Gastroesophageal sphincter (tissue), 4 donors: ENCODE measurements around the gene HELZ2. TPM values are rescaled to one million over a fixed set of nuclear protein-coding genes. Genes with fewer than 3 reads are reported as not detected.

Experiments used
- ATAC-seq: fragments of 150-250 bp; one replicate; pipeline ENCODE4 v1.9.1; 2016; ENCODE audit warnings: mild to moderate bottlenecking, moderate library complexity
- H3K27ac ChIP-seq, 4 donors: fragments of 200-600 bp; sonication (generic) in 3 of 4; 1 replicate in 3 of 4; 2 replicates in 1 of 4; pipeline ENCODE4 v1.5.1; 2016 to 2019
- H3K27me3 ChIP-seq: fragments of 200-600 bp; sonication (generic); one replicate; pipeline ENCODE4 v1.5.1; 2019
- H3K36me3 ChIP-seq, 2 donors: fragments of 200-600 bp; sonication (generic); one replicate each; pipeline ENCODE4 v1.5.1; 2019; ENCODE audit warnings: control low read depth in 1 of 2
- H3K4me1 ChIP-seq, 3 donors: fragments of 200-600 bp; sonication (generic); 1 replicate in 2 of 3; 2 replicates in 1 of 3; pipeline ENCODE4 v1.5.1; 2016 to 2019; ENCODE audit warnings: control low read depth in 2 of 3
- H3K4me3 ChIP-seq, 2 donors: fragments of 200-600 bp; sonication (generic); one replicate each; pipeline ENCODE4 v1.5.1; 2019; ENCODE audit warnings: mild to moderate bottlenecking in 1 of 2, moderate library complexity in 1 of 2
- H3K9me3 ChIP-seq, 3 donors: fragments of 200-600 bp; sonication (generic); one replicate each; pipeline ENCODE4 v1.5.1; 2017 to 2019; ENCODE audit warnings: control low read depth in 2 of 3
- CTCF ChIP-seq, 4 experiments: fragments of 200-600 bp in 2 of 4; fragments of 450-650 bp in 2 of 4; sonication (generic) in 1 of 4; IDR thresholded peaks; one replicate each; pipeline ENCODE4 v1.5.1; 2017 to 2019; ENCODE audit warnings: antibody characterized with exemption in 4 of 4, mild to moderate bottlenecking in 2 of 4, moderate library complexity in 2 of 4
- EP300 ChIP-seq: sonication (generic); formaldehyde crosslinking; IDR thresholded peaks from one replicate; pipeline ENCODE4 v1.6.1; 2017; ENCODE audit warnings: antibody characterized with exemption, mild to moderate bottlenecking
- POLR2A ChIP-seq, 2 donors: fragments of 450-650 bp; IDR thresholded peaks; one replicate each; pipeline ENCODE4 v1.6.1; 2017; ENCODE audit warnings: antibody characterized with exemption in 2 of 2, mild to moderate bottlenecking in 2 of 2, moderate library complexity in 1 of 2
- POLR2AphosphoS5 ChIP-seq: sonication (generic); formaldehyde crosslinking; IDR thresholded peaks from one replicate; pipeline ENCODE4 v1.6.1; 2017; ENCODE audit warnings: antibody characterized with exemption
- WGBS, 2 donors: methylation state at CpG; one replicate each; pipeline ENCODE4 v1.1.5; 2018; ENCODE audit warnings: low coverage in 1 of 2; 5-methylcytosine and 5-hydroxymethylcytosine counted together
- total RNA-seq, 4 donors: library from RNA; depleted of rRNA; stranded (reverse); fragments of >200 nt; gene quantifications; one replicate each; pipeline ENCODE4 v1.1.0, GENCODE V29; 2016

HELZ2 gene
- total RNA-seq, 4 donors from 2014 or later: 14.2 to 22.2 (median 20.2) TPM

GRCh38 chr20:63591786-63592355, 17.8 kb upstream of the HELZ2 start:
- no peaks in the 10 kb centered on the region for H3K27me3 ChIP-seq
- no peak overlapping the region for H3K27ac ChIP-seq
- no peaks in the 10 kb centered on the region for H3K9me3 ChIP-seq
- H3K36me3 ChIP-seq: peaks cover 0 to 99% of the 10 kb centered on the region in 2 donors
- H3K4me1 ChIP-seq: peaks cover 0 to 6% (median 0%) of the 10 kb centered on the region in 3 donors
- WGBS, 2 donors: 100% methylated on average over 1 of the region's 28 CpGs; no CpG with 5 or more reads in 1 of the 2 donors
- H3K4me3 ChIP-seq: no peak overlapping the region
- ATAC-seq: no peak
- no peak for TF ChIP-seq EP300

GRCh38 chr20:63591147-63591533, 17.1 kb upstream of the HELZ2 start:
- Histone ChIP-seq H3K4me3 (no peak overlapping the region), H3K27me3 (no peaks in the 10 kb centered on the region), H3K4me1 (peaks cover 0 to 6% (median 0%) of the 10 kb centered on the region in 3 donors), H3K9me3 (no peaks in the 10 kb centered on the region), H3K27ac (no peak overlapping the region), H3K36me3 (peaks cover 0 to 95% of the 10 kb centered on the region in 2 donors)
- no peak for TF ChIP-seq CTCF (IDR thresholded peaks at IDR 0.05)
- TF ChIP-seq POLR2AphosphoS5: no peak
- no peak for TF ChIP-seq EP300
- no peak for TF ChIP-seq POLR2A (IDR thresholded peaks at IDR 0.05)
- no peak for ATAC-seq
- WGBS, 2 donors: 100% methylated on average over 4 of the region's 4 CpGs

GRCh38 chr20:63590218-63591146, 16.4 kb upstream of the HELZ2 start:
- peaks cover 0 to 88% of the 10 kb centered on the region in 2 donors for H3K36me3 ChIP-seq

DNA sequence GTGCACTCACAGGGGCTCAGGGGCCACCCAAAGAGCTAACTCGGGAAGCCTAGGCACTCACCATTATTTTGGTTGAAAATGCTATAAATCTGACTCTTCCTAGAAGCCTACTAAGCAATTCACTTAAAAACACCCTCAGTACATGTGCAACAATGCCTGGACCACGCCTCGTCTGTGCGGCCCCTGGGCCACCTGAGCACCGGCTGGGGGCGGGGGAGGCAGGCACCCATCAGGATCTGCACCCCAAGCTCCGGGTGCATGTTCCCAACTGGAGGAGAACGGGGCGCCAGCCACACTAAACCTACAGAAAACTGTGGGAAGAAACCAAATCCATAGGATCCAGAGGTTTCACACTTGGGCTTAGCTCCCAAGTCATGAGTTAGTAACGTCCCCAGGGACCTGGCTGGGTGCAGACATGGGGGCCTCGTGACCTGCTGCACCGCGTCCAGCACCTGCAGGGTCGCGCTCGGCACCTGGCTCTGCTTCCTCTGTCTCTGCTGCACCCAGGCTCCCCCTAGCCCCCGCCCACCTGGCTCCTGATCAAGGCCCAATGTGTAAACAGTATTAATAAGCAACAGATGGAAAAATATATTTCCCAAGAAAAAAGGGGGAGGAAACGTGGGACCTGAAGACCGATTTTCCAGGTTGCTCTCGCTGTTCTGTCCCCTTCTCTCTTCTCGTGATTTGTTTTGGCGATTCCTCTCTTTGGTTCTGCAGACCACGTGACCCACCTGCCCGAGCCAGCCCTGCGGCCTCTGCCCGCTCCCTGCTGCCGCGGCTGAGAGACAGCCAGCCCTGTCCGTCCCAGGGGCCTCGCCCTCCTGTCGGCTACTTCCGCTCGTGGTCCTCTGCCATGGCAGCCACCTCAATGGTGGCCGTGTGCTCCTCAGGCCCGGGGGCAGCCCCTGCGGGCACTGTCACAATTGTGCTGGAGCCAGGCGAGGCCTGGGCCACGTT, 15.5 kb upstream of the HELZ2 start:
- Histone ChIP-seq H3K27me3 (no peaks in the 10 kb centered on the region), H3K27ac (no peak overlapping the region), H3K36me3 (peaks cover 0 to 80% of the 10 kb centered on the region in 2 donors), H3K9me3 (no peaks in the 10 kb centered on the region), H3K4me3 (no peak overlapping the region), H3K4me1 (peaks cover 0 to 5% (median 0%) of the 10 kb centered on the region in 3 donors)
- TF ChIP-seq EP300 (no peak), POLR2A (IDR thresholded peaks at IDR 0.05) (no peak), POLR2AphosphoS5 (no peak), CTCF (IDR thresholded peaks at IDR 0.05) (no peak)
- ATAC-seq: no peak
- WGBS, 2 donors: 85 to 92% methylated on average over 12 to 17 of the region's 38 CpGs

More at GRCh38 chr20:63590218-63591146, 16.4 kb upstream of the HELZ2 start:
- Histone ChIP-seq H3K4me3 (no peak overlapping the region), H3K27me3 (no peaks in the 10 kb centered on the region), H3K9me3 (no peaks in the 10 kb centered on the region), H3K4me1 (peaks cover 0 to 6% (median 0%) of the 10 kb centered on the region in 3 donors), H3K27ac (no peak overlapping the region)
- TF ChIP-seq POLR2AphosphoS5: no peak
- TF ChIP-seq CTCF (IDR thresholded peaks at IDR 0.05): no peak
- TF ChIP-seq POLR2A (IDR thresholded peaks at IDR 0.05): peak in 1 of 2 donors; percentile 5
- WGBS, 2 donors: 90% methylated on average over 4 of the region's 52 CpGs; no CpG with 5 or more reads in 1 of the 2 donors
- ATAC-seq: no peak

GRCh38 chr20:63588641-63589041, 14.6 kb upstream of the HELZ2 start:
- TF ChIP-seq POLR2A (IDR thresholded peaks at IDR 0.05) (peak in 1 of 2 donors; percentile 6), POLR2AphosphoS5 (no peak)
- Histone ChIP-seq H3K4me1 (no peaks in the 10 kb centered on the region), H3K4me3 (no peak overlapping the region), H3K9me3 (no peaks in the 10 kb centered on the region), H3K36me3 (peaks cover 0 to 71% of the 10 kb centered on the region in 2 donors), H3K27ac (no peak overlapping the region), H3K27me3 (no peaks in the 10 kb centered on the region)
- no CpG with 5 or more reads among the region's 11 CpGs for WGBS, 2 donors
- no peak for ATAC-seq
